ENCODE results near the gene ZNF670. TPM values are rescaled to one million over a fixed set of nuclear protein-coding genes. Genes with fewer than 3 reads are reported as not detected.
A peak's percentile ranks its signal among the peaks of the same experiment; 100 is the strongest.
"Not testable (repeated sequence)": the region's sequence is repeated elsewhere in the genome, so short reads cannot be mapped to it uniquely, and the experiment has no call there.

The ZNF670 gene
- total RNA-seq, 1 donor from 2014 or later, result 3.3 TPM

DNA sequence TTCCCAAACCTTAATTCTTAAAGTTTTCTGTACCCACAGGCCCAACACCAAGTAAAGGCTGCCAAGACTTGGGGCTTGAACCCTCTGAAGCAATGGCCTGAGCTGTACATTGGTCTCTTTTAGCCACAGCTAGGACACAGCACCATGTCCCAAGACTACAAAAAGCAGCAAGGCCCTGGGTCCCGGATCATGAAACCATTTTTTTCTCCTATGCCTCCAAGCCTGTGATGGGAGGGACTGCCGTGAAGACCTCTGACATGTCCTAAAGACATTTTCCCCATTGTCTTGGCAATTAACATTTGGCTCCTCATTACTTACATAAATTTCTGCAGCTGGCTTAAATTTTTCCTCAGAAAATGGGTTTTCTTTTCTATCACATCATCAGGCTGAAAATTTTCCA is 30.9 kb downstream of the ZNF670 start:
- H3K4me1 Mint-ChIP-seq (ENCODE audit: unreplicated experiment), result no peaks in the 10 kb centered on the region
- peaks cover 60% of the 10 kb centered on the region for H3K9me3 Mint-ChIP-seq (ENCODE audit: unreplicated experiment)
- DNase-seq (ENCODE audit: extremely low spot score, unreplicated experiment), result no peak
- no peak overlapping the region for H3K4me3 Mint-ChIP-seq (ENCODE audit: unreplicated experiment)
- TF ChIP-seq, protein P1, sequence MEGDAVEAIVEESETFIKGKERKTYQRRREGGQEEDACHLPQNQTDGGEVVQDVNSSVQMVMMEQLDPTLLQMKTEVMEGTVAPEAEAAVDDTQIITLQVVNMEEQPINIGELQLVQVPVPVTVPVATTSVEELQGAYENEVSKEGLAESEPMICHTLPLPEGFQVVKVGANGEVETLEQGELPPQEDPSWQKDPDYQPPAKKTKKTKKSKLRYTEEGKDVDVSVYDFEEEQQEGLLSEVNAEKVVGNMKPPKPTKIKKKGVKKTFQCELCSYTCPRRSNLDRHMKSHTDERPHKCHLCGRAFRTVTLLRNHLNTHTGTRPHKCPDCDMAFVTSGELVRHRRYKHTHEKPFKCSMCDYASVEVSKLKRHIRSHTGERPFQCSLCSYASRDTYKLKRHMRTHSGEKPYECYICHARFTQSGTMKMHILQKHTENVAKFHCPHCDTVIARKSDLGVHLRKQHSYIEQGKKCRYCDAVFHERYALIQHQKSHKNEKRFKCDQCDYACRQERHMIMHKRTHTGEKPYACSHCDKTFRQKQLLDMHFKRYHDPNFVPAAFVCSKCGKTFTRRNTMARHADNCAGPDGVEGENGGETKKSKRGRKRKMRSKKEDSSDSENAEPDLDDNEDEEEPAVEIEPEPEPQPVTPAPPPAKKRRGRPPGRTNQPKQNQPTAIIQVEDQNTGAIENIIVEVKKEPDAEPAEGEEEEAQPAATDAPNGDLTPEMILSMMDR (IDR thresholded peaks at IDR 0.05), result no peak
- H3K27ac Mint-ChIP-seq (ENCODE audit: unreplicated experiment), result no peak overlapping the region
- H3K36me3 Mint-ChIP-seq (ENCODE audit: unreplicated experiment), result peaks cover 34% of the 10 kb centered on the region
- H3K27me3 Mint-ChIP-seq (ENCODE audit: unreplicated experiment), result no peaks in the 10 kb centered on the region

DNA sequence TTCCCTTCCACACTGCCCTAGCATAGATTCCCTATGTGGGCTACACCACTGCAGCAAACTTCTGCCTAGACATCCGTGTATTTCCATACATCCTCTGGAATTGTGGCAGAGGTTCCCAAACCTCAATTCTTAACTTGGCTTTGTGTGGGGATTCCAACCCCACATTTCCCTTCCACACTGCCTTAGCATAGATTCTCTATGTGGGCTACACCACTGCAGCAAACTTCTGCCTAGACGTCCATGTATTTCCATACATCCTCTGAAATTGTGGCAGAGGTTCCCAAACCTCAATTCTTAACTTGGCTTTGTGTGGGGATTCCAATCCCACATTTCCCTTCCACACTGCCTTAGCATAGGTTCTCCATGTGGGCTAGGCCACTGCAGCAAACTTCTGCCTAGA is 31.4 kb downstream of the ZNF670 start:
- Mint-ChIP-seq H3K27ac (ENCODE audit: unreplicated experiment) (no peak overlapping the region), H3K36me3 (ENCODE audit: unreplicated experiment) (peaks cover 30% of the 10 kb centered on the region), H3K27me3 (ENCODE audit: unreplicated experiment) (no peaks in the 10 kb centered on the region), H3K9me3 (ENCODE audit: unreplicated experiment) (peaks cover 60% of the 10 kb centered on the region), H3K4me1 (ENCODE audit: unreplicated experiment) (no peaks in the 10 kb centered on the region), H3K4me3 (ENCODE audit: unreplicated experiment) (no peak overlapping the region)
- no peak for DNase-seq (ENCODE audit: extremely low spot score, unreplicated experiment)
- TF ChIP-seq, protein P1 (IDR thresholded peaks at IDR 0.05), result no peak

DNA sequence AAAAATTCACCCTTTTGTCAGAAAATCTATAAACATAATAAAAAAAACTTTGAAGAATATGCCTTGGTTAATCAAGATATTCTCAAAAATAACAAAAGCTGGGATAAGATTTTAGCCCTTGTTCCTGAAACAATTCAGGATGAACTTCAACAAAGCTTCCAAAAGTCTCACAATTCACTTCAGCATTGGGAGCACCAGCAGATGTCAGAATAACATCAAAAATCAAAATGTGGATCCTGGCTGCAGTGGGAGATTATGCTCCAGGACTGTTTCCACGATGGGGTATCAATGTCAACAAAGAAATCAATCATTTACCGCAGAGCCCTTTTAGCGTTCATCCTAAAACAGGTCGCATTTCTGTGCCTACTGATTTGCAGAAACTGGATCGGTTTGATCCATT is 35.2 kb downstream of the ZNF670 start:
- DNase-seq (ENCODE audit: extremely low spot score, unreplicated experiment), result no peak
- Mint-ChIP-seq H3K36me3 (ENCODE audit: unreplicated experiment) (peaks cover 30% of the 10 kb centered on the region), H3K9me3 (ENCODE audit: unreplicated experiment) (peaks cover 43% of the 10 kb centered on the region), H3K27ac (ENCODE audit: unreplicated experiment) (no peak overlapping the region), H3K27me3 (ENCODE audit: unreplicated experiment) (no peaks in the 10 kb centered on the region), H3K4me1 (ENCODE audit: unreplicated experiment) (no peaks in the 10 kb centered on the region), H3K4me3 (ENCODE audit: unreplicated experiment) (no peak overlapping the region)
- TF ChIP-seq, protein P1 (IDR thresholded peaks at IDR 0.05), result peak; percentile 12

DNA sequence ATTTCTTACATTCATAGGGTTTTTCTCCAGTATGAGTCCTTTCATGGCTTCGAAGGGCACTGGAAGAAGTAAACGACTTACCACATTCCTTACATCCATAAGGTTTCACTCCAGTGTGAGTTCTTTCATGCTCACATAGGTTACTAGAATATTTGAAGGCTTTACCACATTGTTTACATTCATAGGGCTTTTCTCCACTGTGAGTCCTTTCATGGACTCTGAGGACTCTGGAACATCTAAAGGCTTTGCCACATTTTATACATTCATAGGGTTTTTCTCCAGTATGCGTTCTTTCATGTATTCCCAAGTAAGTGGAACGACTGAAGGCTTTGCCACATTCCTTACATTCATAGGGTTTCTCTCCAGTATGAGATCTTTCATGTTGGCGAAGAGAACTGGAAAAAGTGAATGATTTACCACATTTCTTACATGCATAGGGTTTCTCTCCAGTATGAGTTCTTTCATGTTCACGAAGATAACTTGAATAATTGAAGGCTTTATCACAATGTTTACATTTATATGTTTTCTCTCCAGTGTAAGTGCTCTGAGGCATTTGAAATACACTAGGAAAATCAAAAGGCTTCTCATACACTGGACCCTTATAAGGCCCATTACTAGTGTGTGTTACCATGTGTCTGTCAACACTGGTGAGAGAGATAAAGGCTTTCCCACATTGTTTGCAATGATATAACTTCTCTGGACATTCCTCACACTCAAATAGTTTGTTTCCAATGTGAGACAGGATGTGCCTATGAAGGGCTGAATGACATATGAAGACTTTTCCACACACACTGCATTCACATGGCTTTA is 40.9 kb downstream of the ZNF670 start:
- Mint-ChIP-seq H3K4me1 (ENCODE audit: unreplicated experiment) (no peaks in the 10 kb centered on the region), H3K4me3 (ENCODE audit: unreplicated experiment) (no peak overlapping the region), H3K9me3 (ENCODE audit: unreplicated experiment) (peaks cover 38% of the 10 kb centered on the region), H3K27me3 (ENCODE audit: unreplicated experiment) (no peaks in the 10 kb centered on the region), H3K27ac (ENCODE audit: unreplicated experiment) (no peak overlapping the region), H3K36me3 (ENCODE audit: unreplicated experiment) (peaks cover 55% of the 10 kb centered on the region)
- TF ChIP-seq, protein P1 (IDR thresholded peaks at IDR 0.05), result no peak
- no peak for DNase-seq (ENCODE audit: extremely low spot score, unreplicated experiment)

GRCh38 chr1:247032306-247032705 is 46.3 kb downstream of the ZNF670 start:
- peaks cover 38% of the 10 kb centered on the region for H3K9me3 Mint-ChIP-seq (ENCODE audit: unreplicated experiment)
- H3K27me3 Mint-ChIP-seq (ENCODE audit: unreplicated experiment); H3K4me3 Mint-ChIP-seq (ENCODE audit: unreplicated experiment); H3K4me1 Mint-ChIP-seq (ENCODE audit: unreplicated experiment); DNase-seq (ENCODE audit: extremely low spot score, unreplicated experiment); H3K27ac Mint-ChIP-seq (ENCODE audit: unreplicated experiment): not testable (repeated sequence)
- H3K36me3 Mint-ChIP-seq (ENCODE audit: unreplicated experiment), result peaks cover 30% of the 10 kb centered on the region

Other genes starting within 250 kb of the ZNF670 start
- 29.9 and 30.4 TPM in 2 replicates for gene AHCTF1, start 146.9 kb downstream of the ZNF670 start, total RNA-seq
- 1.5 and 1.9 TPM in 2 replicates for gene ZNF695, start 70.8 kb downstream of the ZNF670 start, total RNA-seq
- gene ZNF669, start 25.5 kb upstream of the ZNF670 start, total RNA-seq, result 10.0 and 11.4 TPM in 2 replicates
- 19.6 and 22.2 TPM in 2 replicates for gene ZNF124, start 93.2 kb upstream of the ZNF670 start, total RNA-seq
- not detected in 2 replicates for gene VN1R5, start 177.3 kb upstream of the ZNF670 start, total RNA-seq

Data from osteocyte (in vitro differentiated cells).